DMS79 (cell line): ENCODE measurements around the gene C8B.

ENCODE experiments used
- DNase-seq: peaks from one replicate; lab custom pipeline; 2025; lab: John Stamatoyannopoulos, UW

The C8B gene

GRCh38 chr1:56965916-56966697 lies at the start of gene C8B:
Gene C8B (minus strand): TSS chr1:56966015. CDS start chr1:56965948, 67 bp downstream.
- no peak for DNase-seq

- no peak for DNase-seq
Measured at GRCh38 chr1:57015071-57015470, 49.3 kb upstream of the C8B start.

DNA sequence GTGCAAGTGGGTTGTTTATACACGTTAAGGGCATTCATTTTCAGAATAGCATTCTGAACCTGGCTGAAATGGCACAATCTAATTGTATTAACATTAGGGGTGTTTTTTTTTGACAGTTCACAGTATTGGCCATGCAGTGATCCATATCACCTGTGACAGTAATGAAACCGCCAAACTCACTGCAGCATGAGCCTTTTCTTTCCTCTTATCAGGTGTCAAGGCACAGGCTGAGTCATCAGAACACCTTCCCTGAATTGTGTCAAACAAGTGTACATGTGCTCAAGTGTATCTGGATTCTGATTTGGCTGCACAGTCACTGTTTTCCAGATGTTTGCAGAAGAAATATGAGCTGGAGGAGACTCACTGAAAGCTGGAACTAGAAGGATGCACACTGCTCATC lies 47.7 kb upstream of the C8B start:
- no peak for DNase-seq

DNA sequence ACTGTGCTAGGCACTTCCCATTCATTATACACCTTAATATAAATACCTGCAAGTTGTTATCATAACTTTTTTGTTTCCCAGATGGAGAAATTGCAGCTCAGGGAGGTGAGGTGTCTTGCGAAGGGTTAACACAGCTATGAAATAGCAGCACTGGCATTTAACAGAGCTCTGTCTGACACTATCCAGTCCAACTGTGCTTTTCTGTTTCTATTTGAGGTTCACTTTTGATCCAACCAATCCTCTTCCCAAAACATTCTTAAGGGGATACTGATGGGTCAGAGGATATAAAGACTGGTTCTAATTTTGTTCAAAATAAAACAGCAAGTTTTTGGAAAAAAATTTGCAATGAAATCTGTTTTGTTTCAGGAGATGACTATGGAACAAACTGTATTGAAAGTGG lies 46.5 kb upstream of the C8B start:
- no peak for DNase-seq

- DNase-seq, result no peak
Measured at GRCh38 chr1:57010511-57010910, 44.7 kb upstream of the C8B start.

- no peak for DNase-seq
Measured at GRCh38 chr1:57007948-57008347, 42.1 kb upstream of the C8B start.

DNA sequence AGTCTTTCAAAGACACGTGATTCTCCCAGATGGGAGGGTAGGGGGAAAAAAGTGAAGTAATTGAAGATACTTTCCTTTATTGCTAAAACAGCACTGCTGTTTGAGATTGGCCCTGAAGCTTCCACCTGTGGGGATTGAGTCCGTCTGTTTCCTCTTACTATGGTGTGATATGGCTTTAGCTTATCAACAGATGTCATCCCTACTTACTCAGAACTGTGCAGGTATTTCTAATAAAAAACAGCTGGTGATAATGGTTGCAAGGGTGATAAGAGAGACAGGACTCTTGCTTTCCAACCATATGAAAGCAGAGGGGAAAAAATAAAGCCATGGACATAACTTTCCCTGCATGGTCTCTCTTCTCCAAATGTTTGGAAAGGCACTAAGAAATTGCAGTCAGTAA lies 41.7 kb upstream of the C8B start:
- DNase-seq, result no peak

GRCh38 chr1:57003398-57004139 lies 37.8 kb upstream of the C8B start:
- DNase-seq, result no peak

- no peak for DNase-seq
Measured at GRCh38 chr1:56995414-56996100, 29.7 kb upstream of the C8B start.

- no peak for DNase-seq
Measured at GRCh38 chr1:56993475-56993874, 27.7 kb upstream of the C8B start.

- no peak for DNase-seq
Measured at GRCh38 chr1:56992318-56993125, 26.7 kb upstream of the C8B start.

GRCh38 chr1:56991576-56991975 lies 25.8 kb upstream of the C8B start:
- no peak for DNase-seq

- DNase-seq, result no peak
Measured at GRCh38 chr1:56986397-56986796, 20.6 kb upstream of the C8B start.

- no peak for DNase-seq
Measured at GRCh38 chr1:56985857-56986256, 20.0 kb upstream of the C8B start.

DNA sequence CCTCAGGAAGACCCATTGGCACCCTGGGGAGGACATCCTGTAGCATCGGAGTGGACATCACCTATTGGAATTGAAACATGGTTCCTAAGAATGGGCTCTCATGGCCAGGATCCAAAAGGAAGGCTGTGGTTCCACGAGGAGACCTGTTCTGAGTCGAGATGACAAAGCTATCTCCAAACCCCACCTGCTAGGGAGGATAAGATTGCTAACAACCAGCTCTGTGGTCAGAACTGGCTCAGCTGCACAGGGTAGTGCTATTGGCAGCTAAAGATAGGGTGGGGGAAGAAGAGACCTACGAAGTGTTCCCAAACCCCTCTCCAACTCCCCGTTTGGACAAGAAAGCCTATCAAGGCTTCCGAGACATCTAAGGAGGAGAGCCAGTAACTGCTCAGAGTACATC lies 17.7 kb upstream of the C8B start:
- DNase-seq, result no peak

GRCh38 chr1:56979986-56980755 lies 14.4 kb upstream of the C8B start:
- no peak for DNase-seq

- DNase-seq, result no peak
Measured at GRCh38 chr1:56978819-56979218, 13.0 kb upstream of the C8B start.

- DNase-seq, result no peak
Measured at GRCh38 chr1:56977910-56978309, 12.1 kb upstream of the C8B start.

- DNase-seq, result no peak
Measured at GRCh38 chr1:56975446-56975845, 9.6 kb upstream of the C8B start.

- DNase-seq, result no peak
Measured at GRCh38 chr1:56973923-56974742, 8.3 kb upstream of the C8B start.
